Stimulated activated CD4-positive, alpha-beta T cell treated with anti-CD3 and anti-CD28 coated beads, Interleukin-4, amount 100 ng/mL, for 48 hours (primary cell): ENCODE measurements around the gene M6PR.

Experiments used
- DNase-seq, 2 donors: peaks; one replicate each; pipeline ENCODE4 v3.0.0-alpha.2; 2020; ENCODE audit warnings: low read depth in 2 of 2

The M6PR gene

GRCh38 chr12:8949342-8950220, at the start of gene M6PR:
M6PR (minus strand) TSS chr12:8949645; CDS start chr12:8946404, 3,241 bp downstream.
- DNase-seq, result peak; percentile 85 to 91

GRCh38 chr12:8996682-8997405, 47.4 kb upstream of the M6PR start:
- peak in 1 of 2 donors; percentile 18 for DNase-seq

- no peak for DNase-seq
Observed at GRCh38 chr12:8995021-8995775, 45.8 kb upstream of the M6PR start.

GRCh38 chr12:8993827-8994226, 44.4 kb upstream of the M6PR start:
- DNase-seq, result no peak

- no peak for DNase-seq
Observed at GRCh38 chr12:8991371-8992345, 42.2 kb upstream of the M6PR start.

GRCh38 chr12:8989413-8989812, 40.0 kb upstream of the M6PR start, which contains the start of gene KLRG1:
KLRG1 (plus strand) TSS chr12:8989546; CDS start chr12:8989636, 90 bp downstream.
- no peak for DNase-seq

- no peak for DNase-seq
Observed at GRCh38 chr12:8987685-8988084, 38.2 kb upstream of the M6PR start.

GRCh38 chr12:8987163-8987562, 37.7 kb upstream of the M6PR start:
- DNase-seq, result no peak

GRCh38 chr12:8985213-8985754, 35.8 kb upstream of the M6PR start:
- DNase-seq, result no peak

GRCh38 chr12:8980137-8980536, 30.7 kb upstream of the M6PR start:
- no peak for DNase-seq

- no peak for DNase-seq
Observed at GRCh38 chr12:8970432-8970831, 21.0 kb upstream of the M6PR start.

- no peak for DNase-seq
Observed at GRCh38 chr12:8969861-8970411, 20.5 kb upstream of the M6PR start.

GRCh38 chr12:8968761-8969160, 19.3 kb upstream of the M6PR start:
- DNase-seq, result no peak

- DNase-seq, result no peak
Observed at GRCh38 chr12:8960176-8960575, 10.7 kb upstream of the M6PR start.

GRCh38 chr12:8958066-8958465, 8.6 kb upstream of the M6PR start:
- no peak for DNase-seq

GRCh38 chr12:8957561-8957960, 8.1 kb upstream of the M6PR start:
- DNase-seq, result no peak

- no peak for DNase-seq
Observed at GRCh38 chr12:8956772-8957171, 7.3 kb upstream of the M6PR start.

- no peak for DNase-seq
Observed at GRCh38 chr12:8956073-8956472, 6.6 kb upstream of the M6PR start.

GRCh38 chr12:8953773-8954402, 4.4 kb upstream of the M6PR start:
- DNase-seq, result peak in 1 of 2 donors; percentile 41

GRCh38 chr12:8951744-8952143, 2.3 kb upstream of the M6PR start:
- DNase-seq, result no peak
